GM12872 (cell line): ENCODE data around the gene MFRP.

Experiments used
- CTCF ChIP-seq: IDR thresholded peaks from 3 replicates; pipeline ENCODE4 v1.5.1; 2011; ENCODE audit warnings: low read depth, mild to moderate bottlenecking, low read length, moderate library complexity; ENCODE audit not compliant: insufficient read depth

MFRP gene

GRCh38 chr11:119329320-119329719 is 17.2 kb downstream of the MFRP start:
- no peak for TF ChIP-seq CTCF

- no peak for TF ChIP-seq CTCF
These were observed 22.3 kb downstream of the MFRP start for GRCh38 chr11:119324189-119324588.

- TF ChIP-seq CTCF = peak; percentile 86
These were observed 22.9 kb downstream of the MFRP start for GRCh38 chr11:119323532-119324033.

GRCh38 chr11:119322921-119323531 is 23.5 kb downstream of the MFRP start:
- no peak for TF ChIP-seq CTCF

- no peak for TF ChIP-seq CTCF
These were observed 24.2 kb downstream of the MFRP start for GRCh38 chr11:119322360-119322739.

GRCh38 chr11:119320776-119321524 is 25.6 kb downstream of the MFRP start:
- no peak; the same call in 2 of the 3 replicates for TF ChIP-seq CTCF

GRCh38 chr11:119320240-119320775 is 26.2 kb downstream of the MFRP start:
- no peak for TF ChIP-seq CTCF
